H1 (cell line): ENCODE results near the gene WNK4.

Experiments
- ATF3 ChIP-seq: IDR thresholded peaks from 2 replicates; pipeline ENCODE4 v1.6.1; 2011; ENCODE audit warnings: low read depth, mild to moderate bottlenecking, low read length; ENCODE audit not compliant: insufficient read depth
- EZH2 ChIP-seq: fragments of 200-600 bp; sonication (generic); IDR thresholded peaks from 2 replicates; pipeline ENCODE4 v1.7.1; 2012; ENCODE audit warnings: low read depth, mild to moderate bottlenecking, moderate library complexity, low read length, inconsistent platforms; ENCODE audit not compliant: severe bottlenecking
- POLR2A ChIP-seq, 2 experiments: IDR thresholded peaks; 1 replicate in 1 of 2; 2 replicates in 1 of 2; pipeline ENCODE4 v1.6.1; 2011; ENCODE audit warnings: low read depth in 2 of 2, low read length in 2 of 2, mild to moderate bottlenecking in 2 of 2; ENCODE audit errors: control extremely low read depth in 1 of 2
- RXRA ChIP-seq: IDR thresholded peaks from 2 replicates; pipeline ENCODE4 v1.6.1; 2011; ENCODE audit warnings: low read depth, mild to moderate bottlenecking, low read length, moderate library complexity; ENCODE audit not compliant: insufficient read depth
- TBP ChIP-seq: IDR thresholded peaks from 2 replicates; pipeline ENCODE4 v1.6.1; 2011; ENCODE audit warnings: low read depth, low read length, improper control_type of control experiment
- TF ChIP-seq, protein P1 (sequence below), 3 experiments: IDR thresholded peaks; 1 replicate in 2 of 3; 2 replicates in 1 of 3; pipeline versions ENCODE4 v1.5.1 to v1.6.1; 2011; ENCODE audit warnings: low read length in 3 of 3, mild to moderate bottlenecking in 3 of 3, inconsistent platforms in 2 of 3, low read depth in 1 of 3, moderate library complexity in 1 of 3; ENCODE audit not compliant: insufficient read depth in 1 of 3; ENCODE audit errors: control extremely low read depth in 1 of 3

- TF ChIP-seq, protein P1, sequence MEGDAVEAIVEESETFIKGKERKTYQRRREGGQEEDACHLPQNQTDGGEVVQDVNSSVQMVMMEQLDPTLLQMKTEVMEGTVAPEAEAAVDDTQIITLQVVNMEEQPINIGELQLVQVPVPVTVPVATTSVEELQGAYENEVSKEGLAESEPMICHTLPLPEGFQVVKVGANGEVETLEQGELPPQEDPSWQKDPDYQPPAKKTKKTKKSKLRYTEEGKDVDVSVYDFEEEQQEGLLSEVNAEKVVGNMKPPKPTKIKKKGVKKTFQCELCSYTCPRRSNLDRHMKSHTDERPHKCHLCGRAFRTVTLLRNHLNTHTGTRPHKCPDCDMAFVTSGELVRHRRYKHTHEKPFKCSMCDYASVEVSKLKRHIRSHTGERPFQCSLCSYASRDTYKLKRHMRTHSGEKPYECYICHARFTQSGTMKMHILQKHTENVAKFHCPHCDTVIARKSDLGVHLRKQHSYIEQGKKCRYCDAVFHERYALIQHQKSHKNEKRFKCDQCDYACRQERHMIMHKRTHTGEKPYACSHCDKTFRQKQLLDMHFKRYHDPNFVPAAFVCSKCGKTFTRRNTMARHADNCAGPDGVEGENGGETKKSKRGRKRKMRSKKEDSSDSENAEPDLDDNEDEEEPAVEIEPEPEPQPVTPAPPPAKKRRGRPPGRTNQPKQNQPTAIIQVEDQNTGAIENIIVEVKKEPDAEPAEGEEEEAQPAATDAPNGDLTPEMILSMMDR (IDR thresholded peaks at IDR 0.05; ENCODE audit: control extremely low read depth in 1 of 3, insufficient read depth in 1 of 3, low read depth in 1 of 3, low read length in 3 of 3), result no peak
- TF ChIP-seq POLR2A (IDR thresholded peaks at IDR 0.05; ENCODE audit: control extremely low read depth in 1 of 2, low read depth in 2 of 2, low read length in 2 of 2), result no peak
- no peak for TF ChIP-seq TBP
- no peak for TF ChIP-seq RXRA
- TF ChIP-seq ATF3, result no peak
- TF ChIP-seq EZH2, result no peak
These were observed 53.5 kb downstream of the WNK4 start for GRCh38 chr17:42833767-42834422.
